HK-2 (cell line): ENCODE measurements around the gene TGFA.

ENCODE experiments used
- DNase-seq: peaks from one replicate; pipeline ENCODE4 v3.0.0-alpha.2; 2018; ENCODE audit not compliant: unreplicated experiment

The TGFA gene

DNA sequence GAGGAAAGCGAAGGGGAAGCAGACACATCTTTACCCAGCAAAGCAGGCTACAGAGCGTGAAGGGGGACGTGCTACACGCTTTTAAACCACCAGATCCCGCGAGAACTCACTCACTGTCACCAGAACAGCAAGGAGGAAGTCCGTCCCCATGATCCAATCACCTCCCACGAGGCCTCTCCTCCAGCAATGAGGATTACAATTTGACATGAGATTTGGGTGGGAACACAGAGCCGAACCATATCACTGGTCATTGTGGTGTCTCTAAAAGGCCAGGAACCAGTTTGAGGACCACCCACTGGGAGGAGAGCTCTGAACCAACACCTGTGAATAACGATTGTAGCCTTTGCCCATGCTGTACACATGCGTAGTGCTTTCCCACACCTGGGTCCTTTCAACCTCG is 135.1 kb downstream of the TGFA start:
- DNase-seq: no peak

GRCh38 chr2:70417011-70417410 is 136.6 kb downstream of the TGFA start:
- no peak for DNase-seq

GRCh38 chr2:70412294-70413070 is 141.1 kb downstream of the TGFA start:
- DNase-seq: no peak

- no peak for DNase-seq
Measured at GRCh38 chr2:70411483-70412125, 142.0 kb downstream of the TGFA start.

DNA sequence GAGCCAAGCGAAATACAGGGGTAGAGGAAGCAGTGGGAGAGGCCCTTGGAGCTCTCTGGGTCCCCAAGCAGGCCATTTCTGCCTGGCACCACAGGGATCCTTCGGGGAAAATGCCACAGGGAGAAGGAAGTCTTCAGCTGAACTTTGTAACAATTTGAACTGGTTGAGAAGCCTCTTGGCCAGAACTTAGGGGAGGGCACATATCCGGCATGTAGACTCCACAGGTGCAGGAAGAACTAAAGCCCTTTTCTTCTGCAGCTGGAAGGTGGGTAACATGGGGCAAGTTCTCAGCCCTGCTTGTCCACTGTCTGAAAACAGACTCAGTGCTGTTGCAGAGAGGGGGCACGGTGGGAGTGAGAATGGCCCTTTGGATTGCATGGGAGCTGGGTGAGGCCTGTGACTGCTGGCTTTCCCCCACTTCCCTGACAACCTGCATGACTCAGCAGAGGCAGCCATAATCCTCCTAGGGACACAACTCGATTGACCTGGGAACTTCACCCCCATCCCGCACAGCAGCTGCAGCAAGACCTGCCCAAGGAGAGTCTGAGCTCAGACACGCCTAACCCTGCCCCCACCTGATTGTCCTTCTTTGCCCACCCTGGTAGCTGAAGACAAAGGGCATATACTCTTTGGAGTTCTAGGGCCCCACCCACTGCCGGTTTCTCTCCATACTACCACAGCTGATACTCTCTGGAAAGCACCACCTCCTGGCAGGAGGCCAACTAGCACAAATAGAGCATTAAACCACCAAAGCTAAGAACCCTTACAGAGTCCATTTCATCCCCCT is 150.2 kb downstream of the TGFA start:
- no peak for DNase-seq

GRCh38 chr2:70400539-70400938 is 153.1 kb downstream of the TGFA start:
- no peak for DNase-seq

DNA sequence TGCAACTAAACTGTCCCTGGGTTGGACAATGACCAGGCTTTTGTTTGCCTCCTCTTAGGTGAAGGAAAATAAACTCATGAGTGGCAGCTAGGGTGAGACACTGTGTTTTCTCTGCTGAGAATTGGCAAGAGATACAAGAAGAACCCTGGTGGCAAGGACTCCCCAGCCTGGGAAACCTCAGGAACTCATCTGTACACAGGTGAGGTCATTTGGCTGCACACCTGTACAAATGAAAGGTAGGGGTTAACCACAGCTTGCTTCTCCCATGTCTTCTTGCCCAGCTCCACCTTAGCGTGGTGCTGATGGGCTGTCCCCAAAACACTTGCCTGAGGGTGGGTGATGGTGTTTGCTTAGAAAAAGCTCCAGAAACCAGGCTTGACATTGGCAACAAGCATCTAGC is 154.6 kb downstream of the TGFA start:
- DNase-seq: no peak
